H9 (cell line): ENCODE measurements around the gene DOCK9. TPM values are rescaled to one million over a fixed set of nuclear protein-coding genes. Genes with fewer than 3 reads are reported as not detected.

Experiments
- DNase-seq: peaks from one replicate; pipeline ENCODE4 v3.0.0-alpha.2; 2017
- H2AFZ ChIP-seq: one replicate; pipeline ENCODE4 v1.6.1; 2013; ENCODE audit warnings: mild to moderate bottlenecking, low read length, control low read depth, moderate library complexity
- H2AK5ac ChIP-seq: 2 replicates; pipeline ENCODE4 v1.6.1; 2013; ENCODE audit warnings: low read length, control low read depth, mixed read lengths; ENCODE audit not compliant: insufficient read length
- H2BK120ac ChIP-seq: one replicate; pipeline ENCODE4 v1.6.1; 2013; ENCODE audit warnings: low read depth, mild to moderate bottlenecking, low read length, control low read depth, inconsistent platforms; ENCODE audit not compliant: poor library complexity, severe bottlenecking
- H2BK12ac ChIP-seq: 2 replicates; pipeline ENCODE4 v1.6.1; 2013; ENCODE audit warnings: low read length, control low read depth, mixed read lengths, low read depth; ENCODE audit not compliant: insufficient read length
- H2BK15ac ChIP-seq: 2 replicates; pipeline ENCODE4 v1.6.1; 2013; ENCODE audit warnings: low read depth, low read length, control low read depth
- H2BK20ac ChIP-seq: one replicate; pipeline ENCODE4 v1.6.1; 2013; ENCODE audit warnings: low read depth, mild to moderate bottlenecking, low read length, control low read depth, inconsistent platforms; ENCODE audit not compliant: poor library complexity, severe bottlenecking
- H2BK5ac ChIP-seq: 2 replicates; pipeline ENCODE4 v1.6.1; 2013; ENCODE audit warnings: low read length, control low read depth, mixed read lengths; ENCODE audit not compliant: insufficient read length
- H3K14ac ChIP-seq: 2 replicates; pipeline ENCODE4 v1.6.1; 2013; ENCODE audit warnings: low read length, control low read depth; ENCODE audit not compliant: insufficient read depth
- H3K18ac ChIP-seq: 2 replicates; pipeline ENCODE4 v1.6.1; 2013; ENCODE audit warnings: low read depth, mild to moderate bottlenecking, mixed read lengths, low read length, control low read depth; ENCODE audit not compliant: insufficient read length
- H3K23ac ChIP-seq: 2 replicates; pipeline ENCODE4 v1.6.1; 2013; ENCODE audit warnings: low read length, control low read depth, mixed read lengths, low read depth; ENCODE audit not compliant: insufficient read length
- H3K23me2 ChIP-seq: 2 replicates; pipeline ENCODE4 v1.6.1; 2013; ENCODE audit warnings: low read depth, mild to moderate bottlenecking, mixed read lengths, low read length, control low read depth; ENCODE audit not compliant: insufficient read length, poor library complexity, severe bottlenecking
- H3K27ac ChIP-seq: 2 replicates; pipeline ENCODE4 v1.5.1; 2013; ENCODE audit warnings: low read length, control low read depth, mixed read lengths, low read depth; ENCODE audit not compliant: insufficient read length
- H3K27me3 ChIP-seq: 2 replicates; pipeline ENCODE4 v1.6.1; 2013; ENCODE audit warnings: low read length, control low read depth, inconsistent platforms; ENCODE audit not compliant: insufficient read depth
- H3K4ac ChIP-seq: 2 replicates; pipeline ENCODE4 v1.6.1; 2013; ENCODE audit warnings: low read depth, mild to moderate bottlenecking, control low read depth, inconsistent platforms, low read length, moderate library complexity
- H3K4me1 ChIP-seq: 2 replicates; pipeline ENCODE4 v1.6.1; 2013; ENCODE audit warnings: low read length, control low read depth, inconsistent platforms; ENCODE audit not compliant: insufficient read depth
- H3K4me2 ChIP-seq: 2 replicates; pipeline ENCODE4 v1.6.1; 2013; ENCODE audit warnings: low read length, control low read depth, mixed read lengths; ENCODE audit not compliant: insufficient read length, insufficient read depth
- H3K56ac ChIP-seq: 2 replicates; pipeline ENCODE4 v1.6.1; 2013; ENCODE audit warnings: low read depth, mild to moderate bottlenecking, mixed read lengths, low read length, control low read depth; ENCODE audit not compliant: insufficient read length
- H3K79me1 ChIP-seq: 2 replicates; pipeline ENCODE4 v1.6.1; 2013; ENCODE audit warnings: low read depth, mild to moderate bottlenecking, moderate library complexity, low read length, control low read depth, inconsistent platforms; ENCODE audit not compliant: insufficient read depth, poor library complexity, severe bottlenecking
- H3K79me2 ChIP-seq: 2 replicates; pipeline ENCODE4 v1.6.1; 2013; ENCODE audit warnings: low read length, control low read depth, inconsistent platforms; ENCODE audit not compliant: insufficient read depth
- H3K9ac ChIP-seq: 2 replicates; pipeline ENCODE4 v1.6.1; 2013; ENCODE audit warnings: low read length, control low read depth, mixed read lengths; ENCODE audit not compliant: insufficient read length; ENCODE audit errors: extremely low read depth
- H3K9me3 ChIP-seq: one replicate; pipeline ENCODE4 v1.6.1; 2013; ENCODE audit warnings: low read depth, low read length, inconsistent platforms; ENCODE audit not compliant: control insufficient read depth
- H3T11ph ChIP-seq: one replicate; pipeline ENCODE4 v1.6.1; 2013; ENCODE audit warnings: mild to moderate bottlenecking, low read length, control low read depth, inconsistent platforms
- H4K20me1 ChIP-seq: one replicate; pipeline ENCODE4 v1.6.1; 2013; ENCODE audit not compliant: control insufficient read depth, insufficient read length, insufficient read depth
- H4K5ac ChIP-seq: 2 replicates; pipeline ENCODE4 v1.6.1; 2013; ENCODE audit warnings: low read depth, mild to moderate bottlenecking, mixed read lengths, low read length, control low read depth; ENCODE audit not compliant: insufficient read length
- H4K8ac ChIP-seq: replicated peaks from 2 replicates; pipeline ENCODE4 v1.6.1; 2013; ENCODE audit warnings: low read length, control low read depth, mixed read lengths, low read depth; ENCODE audit not compliant: insufficient read length
- H4K91ac ChIP-seq: 2 replicates; pipeline ENCODE4 v1.6.1; 2013; ENCODE audit warnings: low read depth, mild to moderate bottlenecking, moderate library complexity, mixed read lengths, low read length, control low read depth; ENCODE audit not compliant: insufficient read length
- H3K27ac Mint-ChIP-seq, 3 experiments: 2 replicates in 2 of 3; 3 replicates in 1 of 3; pipeline ENCODE4 v1.8.0; 2020 to 2021; ENCODE audit warnings: mixed read lengths in 3 of 3, mild to moderate bottlenecking in 1 of 3, moderate library complexity in 1 of 3
- H3K27me3 Mint-ChIP-seq: 2 replicates; pipeline ENCODE4 v1.8.0; 2021; ENCODE audit warnings: low read depth, mild to moderate bottlenecking, moderate library complexity, mixed read lengths
- H3K36me3 Mint-ChIP-seq, 3 experiments: 2 replicates in 2 of 3; 3 replicates in 1 of 3; pipeline ENCODE4 v1.8.0; 2020 to 2021; ENCODE audit warnings: low read depth in 3 of 3, mixed read lengths in 3 of 3; ENCODE audit not compliant: insufficient read depth in 1 of 3
- H3K4me1 Mint-ChIP-seq, 2 experiments: 2 replicates each; pipeline ENCODE4 v1.8.0; 2020; ENCODE audit warnings: mixed read lengths in 2 of 2
- H3K4me3 Mint-ChIP-seq, 2 experiments: 2 replicates in 1 of 2; 3 replicates in 1 of 2; pipeline ENCODE4 v1.8.0; 2020 to 2021; ENCODE audit warnings: mild to moderate bottlenecking in 2 of 2, mixed read lengths in 2 of 2, moderate library complexity in 1 of 2
- H3K9me3 Mint-ChIP-seq, 2 experiments: 2 replicates in 1 of 2; 3 replicates in 1 of 2; pipeline ENCODE4 v1.8.0; 2020; ENCODE audit warnings: mild to moderate bottlenecking in 2 of 2, mixed read lengths in 2 of 2, moderate library complexity in 1 of 2
- CTCF ChIP-seq: fragments of 200-600 bp; sonication (generic); conservative IDR thresholded peaks from 3 replicates; pipeline ENCODE4 v1.8.0; 2021; ENCODE audit warnings: antibody characterized with exemption, mild to moderate bottlenecking
- WGBS: extraction: QIAGEN DNeasy Blood & Tissue Kit; methylation state at CpG from one replicate; pipeline ENCODE4 v1.1.7; 2013; ENCODE audit warnings: missing lambda C conversion rate, low lambda C conversion rate, mixed read lengths; ENCODE audit not compliant: insufficient read length; ENCODE audit errors: extremely low coverage; 5-methylcytosine and 5-hydroxymethylcytosine counted together
- total RNA-seq: library from RNA; stranded (reverse); gene quantifications from 2 replicates; pipeline ENCODE4 v1.2.1, GENCODE V29; 2021

The DOCK9 gene
- total RNA-seq, 1 experiment from 2014 or later, result 23.0 TPM

- H3K9ac ChIP-seq, result no peak overlapping the region
- H2AFZ ChIP-seq, result no peak overlapping the region
- H2BK15ac ChIP-seq, result no peak overlapping the region
- no peak overlapping the region for H4K5ac ChIP-seq
- H2BK20ac ChIP-seq, result no peak overlapping the region
- H3K56ac ChIP-seq, result no peak overlapping the region
- no peaks in the 10 kb centered on the region for H3K27me3 ChIP-seq
- H3K23ac ChIP-seq, result no peak overlapping the region
- H3K14ac ChIP-seq, result no peak overlapping the region
- H2BK5ac ChIP-seq, result no peak overlapping the region
- H2AK5ac ChIP-seq, result no peak overlapping the region
- Mint-ChIP-seq H3K4me3 (no peak overlapping the region), H3K4me1 (peaks cover 38 to 39% of the 10 kb centered on the region in 2 experiments), H3K27ac (no peak overlapping the region), H3K9me3 (no peaks in the 10 kb centered on the region), H3K36me3 (no peaks in the 10 kb centered on the region), H3K27me3 (no peaks in the 10 kb centered on the region)
- H4K20me1 ChIP-seq, result no peaks in the 10 kb centered on the region
- no peak overlapping the region for H4K91ac ChIP-seq
- no peak overlapping the region for H2BK120ac ChIP-seq
- no peak overlapping the region for H3K18ac ChIP-seq
- no peak overlapping the region for H2BK12ac ChIP-seq
- H3K9me3 ChIP-seq, result no peaks in the 10 kb centered on the region
- H3K4ac ChIP-seq, result no peak overlapping the region
- H3K4me2 ChIP-seq, result no peak overlapping the region
- no peak for DNase-seq
- H3K4me1 ChIP-seq, result peaks cover 9% of the 10 kb centered on the region; the same call in 1 of the 2 replicates
- TF ChIP-seq CTCF, result no peak
- H3T11ph ChIP-seq, result no peak overlapping the region
- H3K23me2 ChIP-seq, result no peaks in the 10 kb centered on the region
- no peaks in the 10 kb centered on the region for H3K79me2 ChIP-seq
- no peaks in the 10 kb centered on the region for H3K79me1 ChIP-seq
- H4K8ac ChIP-seq, result no peak overlapping the region
- WGBS, result no CpG with 5 or more reads among the region's 2 CpGs
- H3K27ac ChIP-seq, result no peak overlapping the region
Measured at GRCh38 chr13:98974053-98974452, 3.8 kb downstream of the DOCK9 start.
